Subcutaneous abdominal adipose tissue (tissue), 5 donors: ENCODE data around the gene PIP5K1B.
A peak's percentile ranks its signal among the peaks of the same experiment; 100 is the strongest.

Source experiments
- H3K27ac ChIP-seq: one replicate; pipeline ENCODE4 v1.7.0; 2013; ENCODE audit warnings: low read depth, mild to moderate bottlenecking, inconsistent platforms, low read length, moderate library complexity
- H3K27me3 ChIP-seq, 5 donors: one replicate each; pipeline ENCODE4 v1.7.0; 2013; ENCODE audit warnings: low read length in 5 of 5, inconsistent platforms in 1 of 5; ENCODE audit not compliant: control insufficient read depth in 5 of 5, insufficient read depth in 4 of 5
- H3K36me3 ChIP-seq, 5 donors: one replicate each; pipeline ENCODE4 v1.7.0; 2013; ENCODE audit warnings: low read length in 5 of 5; ENCODE audit not compliant: control insufficient read depth in 5 of 5, insufficient read depth in 5 of 5
- H3K4me1 ChIP-seq, 5 donors: one replicate each; pipeline ENCODE4 v1.7.0; 2013; ENCODE audit warnings: low read length in 5 of 5, mild to moderate bottlenecking in 3 of 5, moderate library complexity in 1 of 5; ENCODE audit not compliant: control insufficient read depth in 5 of 5, insufficient read depth in 5 of 5
- H3K4me3 ChIP-seq, 5 donors: one replicate each; pipeline ENCODE4 v1.7.0; 2013; ENCODE audit warnings: low read length in 5 of 5, low read depth in 1 of 5
- H3K9ac ChIP-seq, 5 donors: one replicate each; pipeline ENCODE4 v1.7.0; 2013; ENCODE audit warnings: low read length in 5 of 5, mild to moderate bottlenecking in 4 of 5, moderate library complexity in 3 of 5
- H3K9me3 ChIP-seq, 5 donors: one replicate each; pipeline ENCODE4 v1.7.0; 2013; ENCODE audit warnings: low read length in 5 of 5; ENCODE audit not compliant: control insufficient read depth in 5 of 5
- donor health status: healthy.
- donor health status: healthy.
- donor health status: healthy.
- donor health status: healthy.
- donor health status: healthy.

PIP5K1B gene

GRCh38 chr9:68760674-68761333 is 55.8 kb downstream of the PIP5K1B start:
- Histone ChIP-seq H3K27me3 (no peaks in the 10 kb centered on the region), H3K4me3 (no peak overlapping the region), H3K9me3 (peaks cover 0 to 6% (median 2%) of the 10 kb centered on the region in 5 donors), H3K9ac (no peak overlapping the region), H3K27ac (no peak overlapping the region), H3K36me3 (no peaks in the 10 kb centered on the region), H3K4me1 (no peaks in the 10 kb centered on the region)

- Histone ChIP-seq H3K4me1 (no peaks in the 10 kb centered on the region), H3K9me3 (peaks cover 0 to 6% (median 2%) of the 10 kb centered on the region in 5 donors), H3K27ac (no peak overlapping the region), H3K4me3 (no peak overlapping the region), H3K36me3 (no peaks in the 10 kb centered on the region), H3K27me3 (no peaks in the 10 kb centered on the region), H3K9ac (no peak overlapping the region)
Measured at GRCh38 chr9:68762570-68762969, 57.5 kb downstream of the PIP5K1B start.

- Histone ChIP-seq H3K9ac (no peak overlapping the region), H3K27ac (no peak overlapping the region), H3K9me3 (peaks cover 0 to 6% (median 2%) of the 10 kb centered on the region in 5 donors), H3K36me3 (no peaks in the 10 kb centered on the region), H3K4me1 (no peaks in the 10 kb centered on the region), H3K27me3 (no peaks in the 10 kb centered on the region), H3K4me3 (no peak overlapping the region)
Measured at GRCh38 chr9:68763104-68763503, 58.1 kb downstream of the PIP5K1B start.

GRCh38 chr9:68768619-68769018 is 63.6 kb downstream of the PIP5K1B start:
- no peaks in the 10 kb centered on the region for H3K27me3 ChIP-seq
- no peak overlapping the region for H3K9ac ChIP-seq
- no peaks in the 10 kb centered on the region for H3K9me3 ChIP-seq
- no peak overlapping the region for H3K4me3 ChIP-seq
- no peak overlapping the region for H3K27ac ChIP-seq
- peaks cover 0 to 11% (median 4%) of the 10 kb centered on the region in 5 donors for H3K4me1 ChIP-seq
- H3K36me3 ChIP-seq, result no peaks in the 10 kb centered on the region

- Histone ChIP-seq H3K36me3 (no peaks in the 10 kb centered on the region), H3K4me3 (no peak overlapping the region), H3K27me3 (no peaks in the 10 kb centered on the region), H3K9ac (peak overlapping the region in 1 of 5 donors; percentile 64), H3K27ac (peak overlapping the region; percentile 11), H3K4me1 (peaks cover 0 to 11% (median 4%) of the 10 kb centered on the region in 5 donors), H3K9me3 (no peaks in the 10 kb centered on the region)
Measured at GRCh38 chr9:68769852-68770251, 64.8 kb downstream of the PIP5K1B start.

GRCh38 chr9:68771376-68771775 is 66.3 kb downstream of the PIP5K1B start:
- no peaks in the 10 kb centered on the region for H3K27me3 ChIP-seq
- H3K27ac ChIP-seq, result no peak overlapping the region
- H3K4me3 ChIP-seq, result no peak overlapping the region

GRCh38 chr9:68775003-68775730 is 70.1 kb downstream of the PIP5K1B start:
- Histone ChIP-seq H3K9ac (no peak overlapping the region), H3K27me3 (no peaks in the 10 kb centered on the region), H3K36me3 (no peaks in the 10 kb centered on the region), H3K27ac (no peak overlapping the region), H3K4me3 (no peak overlapping the region), H3K4me1 (peaks cover 0 to 12% (median 8%) of the 10 kb centered on the region in 5 donors), H3K9me3 (no peaks in the 10 kb centered on the region)

More at GRCh38 chr9:68771376-68771775, 66.3 kb downstream of the PIP5K1B start:
- H3K4me1 ChIP-seq, result peaks cover 0 to 11% (median 4%) of the 10 kb centered on the region in 5 donors
- H3K9ac ChIP-seq, result no peak overlapping the region
- no peaks in the 10 kb centered on the region for H3K9me3 ChIP-seq
- no peaks in the 10 kb centered on the region for H3K36me3 ChIP-seq

GRCh38 chr9:68777070-68777763 is 72.2 kb downstream of the PIP5K1B start:
- no peak overlapping the region for H3K4me3 ChIP-seq
- no peaks in the 10 kb centered on the region for H3K9me3 ChIP-seq
- no peaks in the 10 kb centered on the region for H3K27me3 ChIP-seq
- no peak overlapping the region for H3K9ac ChIP-seq
- no peaks in the 10 kb centered on the region for H3K36me3 ChIP-seq
- peaks cover 5 to 28% (median 25%) of the 10 kb centered on the region in 5 donors for H3K4me1 ChIP-seq
- H3K27ac ChIP-seq, result no peak overlapping the region

- Histone ChIP-seq H3K36me3 (no peaks in the 10 kb centered on the region), H3K4me3 (no peak overlapping the region), H3K27me3 (no peaks in the 10 kb centered on the region), H3K4me1 (peaks cover 10 to 43% (median 39%) of the 10 kb centered on the region in 5 donors), H3K27ac (no peak overlapping the region), H3K9ac (no peak overlapping the region), H3K9me3 (no peaks in the 10 kb centered on the region)
Measured at GRCh38 chr9:68778635-68779034, 73.6 kb downstream of the PIP5K1B start.
